M059J (cell line): ENCODE data around the gene MEP1B. TPM values are rescaled to one million over a fixed set of nuclear protein-coding genes. Genes with fewer than 3 reads are reported as not detected.
A peak's percentile ranks its signal among the peaks of the same experiment; 100 is the strongest.
"Not testable (repeated sequence)": the region's sequence is repeated elsewhere in the genome, so short reads cannot be mapped to it uniquely, and the experiment has no call there.

Source experiments
- DNase-seq: peaks from one replicate; pipeline ENCODE4 v3.0.0-alpha.2; 2012; ENCODE audit warnings: low read depth
- total RNA-seq: library from RNA; depleted of rRNA; stranded (reverse); fragments of >200 nt; shearing (Covaris generic); gene quantifications from 2 replicates; pipeline ENCODE4 v1.2.3, GENCODE V29; 2014; rRNA removed

The MEP1B gene
- not detected in 2 replicates for total RNA-seq

- no peak for DNase-seq
Observed at GRCh38 chr18:32189790-32190189, at the start of gene MEP1B. TSS of gene MEP1B (plus strand) at chr18:32190039. CDS start at chr18:32190071, 32 bp downstream.

- DNase-seq, result no peak
Observed at GRCh38 chr18:32148185-32148870, 41.5 kb upstream of the MEP1B start.

- DNase-seq, result no peak
Observed at GRCh38 chr18:32152705-32153448, 37.0 kb upstream of the MEP1B start.

GRCh38 chr18:32156855-32157254 is 33.0 kb upstream of the MEP1B start:
- no peak for DNase-seq

- DNase-seq, result no peak
Observed at GRCh38 chr18:32157580-32157979, 32.3 kb upstream of the MEP1B start.

GRCh38 chr18:32158108-32158624 is 31.7 kb upstream of the MEP1B start:
- DNase-seq, result peak; percentile 83

GRCh38 chr18:32158631-32159030 is 31.2 kb upstream of the MEP1B start:
- not testable (repeated sequence) for DNase-seq

- DNase-seq, result no peak
Observed at GRCh38 chr18:32160547-32160946, 29.3 kb upstream of the MEP1B start.

GRCh38 chr18:32167980-32168730 is 21.7 kb upstream of the MEP1B start:
- DNase-seq, result no peak

- no peak for DNase-seq
Observed at GRCh38 chr18:32173654-32174053, 16.2 kb upstream of the MEP1B start.

GRCh38 chr18:32174719-32175118 is 15.1 kb upstream of the MEP1B start:
- no peak for DNase-seq

GRCh38 chr18:32175265-32175664 is 14.6 kb upstream of the MEP1B start:
- no peak for DNase-seq

GRCh38 chr18:32176745-32177144 is 13.1 kb upstream of the MEP1B start:
- DNase-seq, result not testable (repeated sequence)

GRCh38 chr18:32177530-32177929 is 12.3 kb upstream of the MEP1B start:
- no peak for DNase-seq

- no peak for DNase-seq
Observed at GRCh38 chr18:32183503-32183902, 6.3 kb upstream of the MEP1B start.

- DNase-seq, result no peak
Observed at GRCh38 chr18:32190209-32190608, 370 bp downstream of the MEP1B start.

GRCh38 chr18:32195881-32196815 is 6.3 kb downstream of the MEP1B start:
- DNase-seq, result no peak

- no peak for DNase-seq
Observed at GRCh38 chr18:32200766-32201165, 10.9 kb downstream of the MEP1B start.

- no peak for DNase-seq
Observed at GRCh38 chr18:32201948-32202672, 12.3 kb downstream of the MEP1B start.

GRCh38 chr18:32208023-32208422 is 18.2 kb downstream of the MEP1B start:
- DNase-seq, result no peak
